Gastroesophageal sphincter (tissue), 4 donors: Measurements from ENCODE around the gene COL8A1. TPM values are rescaled to one million over a fixed set of nuclear protein-coding genes. Genes with fewer than 3 reads are reported as not detected.
"Not testable (repeated sequence)": the region's sequence is repeated elsewhere in the genome, so short reads cannot be mapped to it uniquely, and the experiment has no call there.

Experiments used
- ATAC-seq: fragments of 150-250 bp; one replicate; pipeline ENCODE4 v1.9.1; 2016; ENCODE audit warnings: mild to moderate bottlenecking, moderate library complexity
- H3K27ac ChIP-seq, 4 donors: fragments of 200-600 bp; sonication (generic) in 3 of 4; 1 replicate in 3 of 4; 2 replicates in 1 of 4; pipeline ENCODE4 v1.5.1; 2016 to 2019
- H3K27me3 ChIP-seq: fragments of 200-600 bp; sonication (generic); one replicate; pipeline ENCODE4 v1.5.1; 2019
- H3K36me3 ChIP-seq, 2 donors: fragments of 200-600 bp; sonication (generic); one replicate each; pipeline ENCODE4 v1.5.1; 2019; ENCODE audit warnings: control low read depth in 1 of 2
- H3K4me1 ChIP-seq, 3 donors: fragments of 200-600 bp; sonication (generic); 1 replicate in 2 of 3; 2 replicates in 1 of 3; pipeline ENCODE4 v1.5.1; 2016 to 2019; ENCODE audit warnings: control low read depth in 2 of 3
- H3K4me3 ChIP-seq, 2 donors: fragments of 200-600 bp; sonication (generic); one replicate each; pipeline ENCODE4 v1.5.1; 2019; ENCODE audit warnings: mild to moderate bottlenecking in 1 of 2, moderate library complexity in 1 of 2
- H3K9me3 ChIP-seq, 3 donors: fragments of 200-600 bp; sonication (generic); one replicate each; pipeline ENCODE4 v1.5.1; 2017 to 2019; ENCODE audit warnings: control low read depth in 2 of 3
- EP300 ChIP-seq: sonication (generic); formaldehyde crosslinking; IDR thresholded peaks from one replicate; pipeline ENCODE4 v1.6.1; 2017; ENCODE audit warnings: antibody characterized with exemption, mild to moderate bottlenecking
- POLR2A ChIP-seq, 2 donors: fragments of 450-650 bp; IDR thresholded peaks; one replicate each; pipeline ENCODE4 v1.6.1; 2017; ENCODE audit warnings: antibody characterized with exemption in 2 of 2, mild to moderate bottlenecking in 2 of 2, moderate library complexity in 1 of 2
- POLR2AphosphoS5 ChIP-seq: sonication (generic); formaldehyde crosslinking; IDR thresholded peaks from one replicate; pipeline ENCODE4 v1.6.1; 2017; ENCODE audit warnings: antibody characterized with exemption
- WGBS, 2 donors: methylation state at CpG; one replicate each; pipeline ENCODE4 v1.1.5; 2018; ENCODE audit warnings: low coverage in 1 of 2; 5-methylcytosine and 5-hydroxymethylcytosine counted together
- total RNA-seq, 4 donors: library from RNA; depleted of rRNA; stranded (reverse); fragments of >200 nt; gene quantifications; one replicate each; pipeline ENCODE4 v1.1.0, GENCODE V29; 2016
- TF ChIP-seq, protein P1 (sequence below), 4 experiments: fragments of 200-600 bp in 2 of 4; fragments of 450-650 bp in 2 of 4; sonication (generic) in 1 of 4; IDR thresholded peaks; one replicate each; pipeline ENCODE4 v1.5.1; 2017 to 2019; ENCODE audit warnings: antibody characterized with exemption in 4 of 4, mild to moderate bottlenecking in 2 of 4, moderate library complexity in 2 of 4

COL8A1 gene
- total RNA-seq, 4 donors from 2014 or later: 20.3 to 136 (median 80.1) TPM

DNA sequence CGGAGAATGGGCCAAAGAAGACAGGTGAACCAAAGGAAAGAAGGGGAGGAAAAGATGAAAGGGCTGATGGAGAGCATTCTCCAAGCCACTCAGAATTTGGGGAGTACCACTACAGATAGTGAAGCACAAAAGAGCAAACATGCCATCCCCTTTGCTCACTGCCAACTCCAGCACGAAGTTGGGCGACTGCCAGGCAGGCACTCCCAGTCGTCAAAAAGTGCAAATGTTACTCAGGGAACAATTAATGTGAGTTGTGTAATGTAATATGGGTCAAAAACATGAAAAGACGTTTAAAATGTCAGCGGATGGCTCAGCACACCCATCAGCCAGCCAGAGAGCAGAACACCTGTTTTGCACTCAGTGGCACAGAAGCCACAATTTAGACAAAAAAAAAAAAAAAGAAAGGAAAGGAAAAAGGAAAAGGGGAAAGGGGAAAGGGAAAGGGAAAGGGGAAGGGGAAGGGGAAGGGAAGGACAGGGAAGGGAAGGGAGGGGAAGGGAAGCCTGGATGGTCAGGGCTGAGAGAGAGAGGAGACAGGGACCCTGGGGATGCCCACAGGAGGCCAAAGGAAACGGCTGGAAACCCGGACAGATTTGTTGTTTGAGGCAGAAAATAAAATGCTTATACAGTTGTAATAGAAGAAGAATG, 82.7 kb downstream of the COL8A1 start:
- Histone ChIP-seq H3K4me3 (no peak overlapping the region), H3K36me3 (no peaks in the 10 kb centered on the region), H3K27ac (no peak overlapping the region), H3K27me3 (no peaks in the 10 kb centered on the region), H3K4me1 (peaks cover 0 to 21% (median 4%) of the 10 kb centered on the region in 3 donors), H3K9me3 (no peaks in the 10 kb centered on the region)
- WGBS, 2 donors: 27 to 28% methylated on average over 6 to 8 of the region's 8 CpGs
- no peak for TF ChIP-seq POLR2AphosphoS5
- TF ChIP-seq, protein P1, sequence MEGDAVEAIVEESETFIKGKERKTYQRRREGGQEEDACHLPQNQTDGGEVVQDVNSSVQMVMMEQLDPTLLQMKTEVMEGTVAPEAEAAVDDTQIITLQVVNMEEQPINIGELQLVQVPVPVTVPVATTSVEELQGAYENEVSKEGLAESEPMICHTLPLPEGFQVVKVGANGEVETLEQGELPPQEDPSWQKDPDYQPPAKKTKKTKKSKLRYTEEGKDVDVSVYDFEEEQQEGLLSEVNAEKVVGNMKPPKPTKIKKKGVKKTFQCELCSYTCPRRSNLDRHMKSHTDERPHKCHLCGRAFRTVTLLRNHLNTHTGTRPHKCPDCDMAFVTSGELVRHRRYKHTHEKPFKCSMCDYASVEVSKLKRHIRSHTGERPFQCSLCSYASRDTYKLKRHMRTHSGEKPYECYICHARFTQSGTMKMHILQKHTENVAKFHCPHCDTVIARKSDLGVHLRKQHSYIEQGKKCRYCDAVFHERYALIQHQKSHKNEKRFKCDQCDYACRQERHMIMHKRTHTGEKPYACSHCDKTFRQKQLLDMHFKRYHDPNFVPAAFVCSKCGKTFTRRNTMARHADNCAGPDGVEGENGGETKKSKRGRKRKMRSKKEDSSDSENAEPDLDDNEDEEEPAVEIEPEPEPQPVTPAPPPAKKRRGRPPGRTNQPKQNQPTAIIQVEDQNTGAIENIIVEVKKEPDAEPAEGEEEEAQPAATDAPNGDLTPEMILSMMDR (IDR thresholded peaks at IDR 0.05): no peak
- no peak for TF ChIP-seq POLR2A (IDR thresholded peaks at IDR 0.05)
- no peak for TF ChIP-seq EP300
- ATAC-seq: no peak

DNA sequence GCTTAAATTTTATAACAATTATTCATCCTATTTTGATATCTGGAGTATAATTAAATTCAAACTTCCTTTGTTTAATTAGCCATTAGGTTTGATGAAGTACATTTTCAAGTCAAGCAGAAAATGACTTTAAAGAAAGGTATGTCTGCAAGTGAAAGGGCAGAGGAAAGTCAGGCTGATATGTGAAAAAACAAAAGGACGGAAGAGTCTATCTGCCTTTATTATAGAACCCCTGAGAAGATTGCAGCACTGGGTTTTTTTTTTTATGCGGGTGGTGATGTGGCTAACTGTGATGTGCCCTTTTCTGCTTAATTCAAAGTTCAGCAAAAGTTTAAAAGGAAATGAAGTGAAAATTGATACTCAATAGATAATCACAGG, 83.2 kb downstream of the COL8A1 start:
- H3K4me3 ChIP-seq: no peak overlapping the region
- no peak overlapping the region for H3K27ac ChIP-seq
- ATAC-seq: no peak
- no peaks in the 10 kb centered on the region for H3K9me3 ChIP-seq
- no peak for TF ChIP-seq POLR2A (IDR thresholded peaks at IDR 0.05)
- 29 to 39% methylated on average over 2 of the region's 2 CpGs for WGBS, 2 donors
- H3K4me1 ChIP-seq: peaks cover 0 to 19% (median 4%) of the 10 kb centered on the region in 3 donors
- no peaks in the 10 kb centered on the region for H3K27me3 ChIP-seq
- no peaks in the 10 kb centered on the region for H3K36me3 ChIP-seq

DNA sequence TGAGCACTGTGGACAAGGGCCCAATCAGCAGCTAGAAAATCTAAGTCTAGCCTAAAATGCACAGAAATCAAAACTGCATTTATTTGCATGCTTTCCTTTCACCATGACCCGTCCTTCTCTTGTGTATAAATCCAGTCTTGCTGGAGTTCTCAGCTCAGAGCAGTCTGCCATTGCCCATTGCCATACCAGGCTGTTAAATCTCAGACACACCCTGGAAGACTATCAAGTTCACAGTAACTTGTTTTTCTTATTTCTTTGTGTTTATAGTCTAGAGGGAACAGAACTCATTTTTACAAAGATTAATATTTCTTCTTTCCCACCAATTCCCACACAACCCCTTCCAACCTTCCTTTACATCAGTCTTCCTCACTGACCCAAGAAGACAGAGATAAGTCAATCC, 85.9 kb downstream of the COL8A1 start:
- TF ChIP-seq POLR2A (IDR thresholded peaks at IDR 0.05) (no peak), POLR2AphosphoS5 (no peak), EP300 (no peak)
- TF ChIP-seq, protein P1 (IDR thresholded peaks at IDR 0.05): no peak
- Histone ChIP-seq H3K36me3 (no peaks in the 10 kb centered on the region), H3K4me1 (peaks cover 0 to 16% (median 4%) of the 10 kb centered on the region in 3 donors), H3K27ac (no peak overlapping the region), H3K4me3 (no peak overlapping the region), H3K27me3 (no peaks in the 10 kb centered on the region), H3K9me3 (no peaks in the 10 kb centered on the region)
- no peak for ATAC-seq
- 44 to 50% methylated on average over 1 of the region's 1 CpG for WGBS, 2 donors

DNA sequence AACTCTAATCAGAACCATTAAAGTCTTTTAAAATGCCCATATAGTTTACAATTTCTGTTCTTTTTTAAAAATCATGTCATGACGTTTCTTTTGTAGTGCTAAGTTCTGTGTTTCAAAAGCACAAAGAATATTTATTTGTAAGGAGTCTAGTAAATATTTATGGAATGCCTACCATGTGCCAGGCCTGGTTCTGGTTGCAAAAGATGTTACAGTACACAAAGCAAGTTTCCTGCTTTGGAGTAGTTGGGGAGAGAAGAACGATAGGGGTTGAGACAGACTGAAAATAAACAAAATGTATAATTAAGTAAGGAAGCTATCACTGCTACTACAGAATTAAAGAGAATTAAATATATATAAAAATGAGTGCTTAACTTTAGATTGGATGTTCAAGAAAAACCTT, 92.5 kb downstream of the COL8A1 start:
- Histone ChIP-seq H3K27me3 (no peaks in the 10 kb centered on the region), H3K27ac (no peak overlapping the region), H3K4me1 (no peaks in the 10 kb centered on the region), H3K9me3 (no peaks in the 10 kb centered on the region), H3K36me3 (no peaks in the 10 kb centered on the region), H3K4me3 (no peak overlapping the region)
- no peak for ATAC-seq
- WGBS, 2 donors: 55 to 67% methylated on average over 1 to 2 of the region's 2 CpGs
- no peak for TF ChIP-seq POLR2AphosphoS5
- no peak for TF ChIP-seq EP300
- TF ChIP-seq POLR2A (IDR thresholded peaks at IDR 0.05): no peak
- TF ChIP-seq, protein P1 (IDR thresholded peaks at IDR 0.05): no peak

DNA sequence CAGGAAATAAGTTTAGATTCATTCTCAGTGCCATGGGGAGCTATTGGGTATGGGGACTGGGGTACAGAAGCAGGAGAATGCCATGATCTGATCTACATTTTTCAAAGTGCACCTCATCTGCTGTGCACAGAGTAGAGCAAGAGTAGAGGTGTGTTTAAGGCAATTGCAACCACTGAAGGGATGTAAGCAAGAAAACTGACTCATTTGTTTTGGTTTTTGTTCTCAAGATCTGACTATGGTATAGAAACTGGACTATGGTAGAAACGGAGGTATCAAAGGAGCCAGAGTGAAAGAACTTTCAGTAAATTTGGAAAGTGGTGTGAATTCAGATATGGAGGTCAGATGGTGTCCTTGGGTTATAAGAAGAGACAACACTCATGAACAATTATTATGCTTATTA, 93.1 kb downstream of the COL8A1 start:
- ATAC-seq: no peak
- Histone ChIP-seq H3K9me3 (no peaks in the 10 kb centered on the region), H3K36me3 (no peaks in the 10 kb centered on the region), H3K27ac (no peak overlapping the region), H3K4me1 (no peaks in the 10 kb centered on the region), H3K27me3 (no peaks in the 10 kb centered on the region), H3K4me3 (no peak overlapping the region)
- TF ChIP-seq, protein P1 (IDR thresholded peaks at IDR 0.05): no peak
- no peak for TF ChIP-seq EP300
- TF ChIP-seq POLR2AphosphoS5: no peak
- no peak for TF ChIP-seq POLR2A (IDR thresholded peaks at IDR 0.05)
- 85 to 89% methylated on average over 1 of the region's 1 CpG for WGBS, 2 donors

DNA sequence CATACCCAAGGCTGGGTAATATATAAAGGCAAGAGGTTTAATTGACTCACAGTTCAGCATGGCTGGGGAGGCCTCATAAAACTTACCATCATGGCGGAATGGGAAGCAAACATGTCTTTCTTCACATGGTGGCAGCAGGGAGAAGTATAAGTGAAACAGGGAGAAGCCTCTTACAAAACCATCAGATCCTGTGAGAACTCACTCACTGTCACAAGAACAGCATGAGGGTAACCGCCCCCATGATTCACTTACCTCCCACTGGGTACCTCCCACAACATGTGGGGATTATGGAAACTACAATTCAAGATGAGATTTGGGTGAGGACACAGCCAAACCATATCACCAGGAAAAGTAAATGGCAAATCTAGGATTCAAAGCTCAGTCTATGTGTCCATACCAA, 102.0 kb downstream of the COL8A1 start:
- not testable (repeated sequence) for H3K27ac ChIP-seq, H3K27me3 ChIP-seq, ATAC-seq, H3K36me3 ChIP-seq, H3K9me3 ChIP-seq, H3K4me3 ChIP-seq
- H3K4me1 ChIP-seq: peaks cover 0 to 10% (median 0%) of the 10 kb centered on the region in 3 donors
- WGBS, 2 donors: 100% methylated on average over 1 of the region's 2 CpGs
